ENCODE data around the gene ZNF236.

ZNF236 gene

GRCh38 chr18:76992226-76993084, 170.1 kb downstream of the ZNF236 start:
- no peak for DNase-seq

- DNase-seq = no peak
Observed at GRCh38 chr18:76993085-76993382, 170.7 kb downstream of the ZNF236 start.

- no peak for DNase-seq
Observed at GRCh38 chr18:76993573-76993972, 171.2 kb downstream of the ZNF236 start.

GRCh38 chr18:76994086-76994654, 171.8 kb downstream of the ZNF236 start:
- DNase-seq = no peak

GRCh38 chr18:76995896-76996295, 173.5 kb downstream of the ZNF236 start:
- DNase-seq = no peak

GRCh38 chr18:76996429-76996828, 174.1 kb downstream of the ZNF236 start:
- DNase-seq = no peak

- DNase-seq = no peak
Observed at GRCh38 chr18:76997951-76998808, 175.8 kb downstream of the ZNF236 start.

- DNase-seq = no peak
Observed at GRCh38 chr18:76999077-76999476, 176.7 kb downstream of the ZNF236 start.

GRCh38 chr18:77000527-77000926, 178.2 kb downstream of the ZNF236 start:
- DNase-seq = peak; percentile 23

- no peak for DNase-seq
Observed at GRCh38 chr18:77001041-77001440, 178.7 kb downstream of the ZNF236 start.

- no peak for DNase-seq
Observed at GRCh38 chr18:77001979-77002378, 179.6 kb downstream of the ZNF236 start.

- no peak for DNase-seq
Observed at GRCh38 chr18:77002496-77002895, 180.1 kb downstream of the ZNF236 start.

- no peak for DNase-seq
Observed at GRCh38 chr18:77003316-77003715, 181.0 kb downstream of the ZNF236 start.

GRCh38 chr18:77004555-77005380, 182.4 kb downstream of the ZNF236 start:
- no peak for DNase-seq

GRCh38 chr18:77005651-77006195, 183.4 kb downstream of the ZNF236 start:
- no peak for DNase-seq

- no peak for DNase-seq
Observed at GRCh38 chr18:77006305-77007175, 184.2 kb downstream of the ZNF236 start.

GRCh38 chr18:77007251-77007650, 184.9 kb downstream of the ZNF236 start:
- no peak for DNase-seq

- DNase-seq = no peak
Observed at GRCh38 chr18:77008006-77008405, 185.6 kb downstream of the ZNF236 start.

- no peak for DNase-seq
Observed at GRCh38 chr18:77008576-77009315, 186.4 kb downstream of the ZNF236 start.

GRCh38 chr18:77009675-77010074, 187.3 kb downstream of the ZNF236 start:
- no peak for DNase-seq

GRCh38 chr18:77012120-77012519, 189.8 kb downstream of the ZNF236 start:
- DNase-seq = no peak
